ENCODE measurements around the gene CEND1.

- TF ChIP-seq REST (IDR thresholded peaks at IDR 0.05; ENCODE audit: insufficient read depth in 1 of 2, low read depth in 2 of 2, low read length in 2 of 2) (no peak), POLR2AphosphoS5 (IDR thresholded peaks at IDR 0.05; ENCODE audit: low read depth, low read length) (no peak), TAF1 (IDR thresholded peaks at IDR 0.05; ENCODE audit: borderline replicate concordance, insufficient read depth, low read length) (no peak)
Observed at GRCh38 chr11:788009-788640, 1.8 kb downstream of the CEND1 start.

Measured in PFSK-1 (cell line).